Erythroblast (primary cell): Measurements from ENCODE around the gene ECEL1.

Experiments used
- GATA1 ChIP-seq: IDR thresholded peaks from 2 replicates; pipeline ENCODE4 v1.6.1; 2011; ENCODE audit warnings: low read depth, mild to moderate bottlenecking, control low read depth, low read length, moderate library complexity
- POLR2A ChIP-seq: IDR thresholded peaks from 2 replicates; pipeline ENCODE4 v1.6.1; 2011; ENCODE audit warnings: mild to moderate bottlenecking, low read length

GRCh38 chr2:232476791-232477190 is 10.8 kb downstream of the ECEL1 start:
- TF ChIP-seq POLR2A (no peak), GATA1 (no peak)
